ENCODE results near the gene KDM6A. TPM values are rescaled to one million over a fixed set of nuclear protein-coding genes. Genes with fewer than 3 reads are reported as not detected.

Gene KDM6A
- total and polyA plus RNA-seq, 9 of the 15 experiments (the other 6 are each of a cell fraction or from before 2014, with no cell fraction given) = 8.4 to 34.3 (median 22.9) TPM

DNA sequence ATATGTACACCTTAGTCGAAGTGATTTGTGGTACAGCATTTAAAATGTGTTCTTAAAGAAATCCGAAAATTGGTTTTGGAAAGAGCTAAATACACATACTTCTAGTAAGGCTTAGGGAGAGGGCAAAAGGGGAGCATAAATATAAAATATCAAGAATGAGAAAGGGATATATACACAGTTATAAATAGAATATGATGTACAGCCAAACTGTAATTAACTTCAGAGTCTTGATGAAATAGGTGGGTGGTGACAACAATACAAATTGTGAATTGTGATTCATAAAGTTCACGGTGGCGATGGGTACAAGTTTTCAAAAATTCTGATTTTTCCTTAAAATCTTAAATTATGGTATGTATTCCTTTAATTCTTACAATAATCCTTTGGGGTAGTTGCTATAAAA, 62.2 kb downstream of the KDM6A start (continued):
- TF ChIP-seq, protein P1, sequence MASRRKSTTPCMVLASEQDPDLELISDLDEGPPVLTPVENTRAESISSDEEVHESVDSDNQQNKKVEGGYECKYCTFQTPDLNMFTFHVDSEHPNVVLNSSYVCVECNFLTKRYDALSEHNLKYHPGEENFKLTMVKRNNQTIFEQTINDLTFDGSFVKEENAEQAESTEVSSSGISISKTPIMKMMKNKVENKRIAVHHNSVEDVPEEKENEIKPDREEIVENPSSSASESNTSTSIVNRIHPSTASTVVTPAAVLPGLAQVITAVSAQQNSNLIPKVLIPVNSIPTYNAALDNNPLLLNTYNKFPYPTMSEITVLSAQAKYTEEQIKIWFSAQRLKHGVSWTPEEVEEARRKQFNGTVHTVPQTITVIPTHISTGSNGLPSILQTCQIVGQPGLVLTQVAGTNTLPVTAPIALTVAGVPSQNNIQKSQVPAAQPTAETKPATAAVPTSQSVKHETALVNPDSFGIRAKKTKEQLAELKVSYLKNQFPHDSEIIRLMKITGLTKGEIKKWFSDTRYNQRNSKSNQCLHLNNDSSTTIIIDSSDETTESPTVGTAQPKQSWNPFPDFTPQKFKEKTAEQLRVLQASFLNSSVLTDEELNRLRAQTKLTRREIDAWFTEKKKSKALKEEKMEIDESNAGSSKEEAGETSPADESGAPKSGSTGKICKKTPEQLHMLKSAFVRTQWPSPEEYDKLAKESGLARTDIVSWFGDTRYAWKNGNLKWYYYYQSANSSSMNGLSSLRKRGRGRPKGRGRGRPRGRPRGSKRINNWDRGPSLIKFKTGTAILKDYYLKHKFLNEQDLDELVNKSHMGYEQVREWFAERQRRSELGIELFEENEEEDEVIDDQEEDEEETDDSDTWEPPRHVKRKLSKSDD (conservative IDR thresholded peaks at IDR 0.05; ENCODE audit: low read length) = no peak
- TF ChIP-seq ZEB2 (IDR thresholded peaks at IDR 0.05) (no peak), ZNF197 (CRISPR knock-in tag; IDR thresholded peaks at IDR 0.05; ENCODE audit: low read depth) (no peak), TRIM28 (IDR thresholded peaks at IDR 0.05) (no peak), ZC3H8 (IDR thresholded peaks at IDR 0.05) (no peak), CREM (IDR thresholded peaks at IDR 0.05; ENCODE audit: low read depth) (no peak), LCOR (CRISPR knock-in tag; IDR thresholded peaks at IDR 0.05) (no peak), ZNF184 (CRISPR knock-in tag; IDR thresholded peaks at IDR 0.05) (no peak)
- TF ChIP-seq, protein P2, sequence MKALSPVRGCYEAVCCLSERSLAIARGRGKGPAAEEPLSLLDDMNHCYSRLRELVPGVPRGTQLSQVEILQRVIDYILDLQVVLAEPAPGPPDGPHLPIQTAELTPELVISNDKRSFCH (CRISPR knock-in tag; IDR thresholded peaks at IDR 0.05) = no peak
- TF ChIP-seq, protein P2 (tag; IDR thresholded peaks at IDR 0.05) = no peak
- TF ChIP-seq, protein P3, sequence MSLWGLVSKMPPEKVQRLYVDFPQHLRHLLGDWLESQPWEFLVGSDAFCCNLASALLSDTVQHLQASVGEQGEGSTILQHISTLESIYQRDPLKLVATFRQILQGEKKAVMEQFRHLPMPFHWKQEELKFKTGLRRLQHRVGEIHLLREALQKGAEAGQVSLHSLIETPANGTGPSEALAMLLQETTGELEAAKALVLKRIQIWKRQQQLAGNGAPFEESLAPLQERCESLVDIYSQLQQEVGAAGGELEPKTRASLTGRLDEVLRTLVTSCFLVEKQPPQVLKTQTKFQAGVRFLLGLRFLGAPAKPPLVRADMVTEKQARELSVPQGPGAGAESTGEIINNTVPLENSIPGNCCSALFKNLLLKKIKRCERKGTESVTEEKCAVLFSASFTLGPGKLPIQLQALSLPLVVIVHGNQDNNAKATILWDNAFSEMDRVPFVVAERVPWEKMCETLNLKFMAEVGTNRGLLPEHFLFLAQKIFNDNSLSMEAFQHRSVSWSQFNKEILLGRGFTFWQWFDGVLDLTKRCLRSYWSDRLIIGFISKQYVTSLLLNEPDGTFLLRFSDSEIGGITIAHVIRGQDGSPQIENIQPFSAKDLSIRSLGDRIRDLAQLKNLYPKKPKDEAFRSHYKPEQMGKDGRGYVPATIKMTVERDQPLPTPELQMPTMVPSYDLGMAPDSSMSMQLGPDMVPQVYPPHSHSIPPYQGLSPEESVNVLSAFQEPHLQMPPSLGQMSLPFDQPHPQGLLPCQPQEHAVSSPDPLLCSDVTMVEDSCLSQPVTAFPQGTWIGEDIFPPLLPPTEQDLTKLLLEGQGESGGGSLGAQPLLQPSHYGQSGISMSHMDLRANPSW (CRISPR knock-in tag; IDR thresholded peaks at IDR 0.05) = no peak
- TF ChIP-seq, protein P4, sequence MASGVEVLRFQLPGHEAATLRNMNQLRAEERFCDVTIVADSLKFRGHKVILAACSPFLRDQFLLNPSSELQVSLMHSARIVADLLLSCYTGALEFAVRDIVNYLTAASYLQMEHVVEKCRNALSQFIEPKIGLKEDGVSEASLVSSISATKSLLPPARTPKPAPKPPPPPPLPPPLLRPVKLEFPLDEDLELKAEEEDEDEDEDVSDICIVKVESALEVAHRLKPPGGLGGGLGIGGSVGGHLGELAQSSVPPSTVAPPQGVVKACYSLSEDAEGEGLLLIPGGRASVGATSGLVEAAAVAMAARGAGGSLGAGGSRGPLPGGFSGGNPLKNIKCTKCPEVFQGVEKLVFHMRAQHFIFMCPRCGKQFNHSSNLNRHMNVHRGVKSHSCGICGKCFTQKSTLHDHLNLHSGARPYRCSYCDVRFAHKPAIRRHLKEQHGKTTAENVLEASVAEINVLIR (CRISPR knock-in tag; IDR thresholded peaks at IDR 0.05) = no peak
- TF ChIP-seq, protein P5, sequence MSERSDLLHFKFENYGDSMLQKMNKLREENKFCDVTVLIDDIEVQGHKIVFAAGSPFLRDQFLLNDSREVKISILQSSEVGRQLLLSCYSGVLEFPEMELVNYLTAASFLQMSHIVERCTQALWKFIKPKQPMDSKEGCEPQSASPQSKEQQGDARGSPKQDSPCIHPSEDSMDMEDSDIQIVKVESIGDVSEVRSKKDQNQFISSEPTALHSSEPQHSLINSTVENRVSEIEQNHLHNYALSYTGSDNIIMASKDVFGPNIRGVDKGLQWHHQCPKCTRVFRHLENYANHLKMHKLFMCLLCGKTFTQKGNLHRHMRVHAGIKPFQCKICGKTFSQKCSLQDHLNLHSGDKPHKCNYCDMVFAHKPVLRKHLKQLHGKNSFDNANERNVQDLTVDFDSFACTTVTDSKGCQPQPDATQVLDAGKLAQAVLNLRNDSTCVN (CRISPR knock-in tag; IDR thresholded peaks at IDR 0.05) = no peak
